HG02885 (cell line): ENCODE measurements around the gene MYH11.
"Not testable (repeated sequence)": the region's sequence is repeated elsewhere in the genome, so short reads cannot be mapped to it uniquely, and the experiment has no call there.

Experiments used
- ATAC-seq: cut with Tn5 transposase; IDR thresholded peaks from one replicate; pipeline ENCODE4 v1.9.1; 2021; ENCODE audit warnings: mild to moderate bottlenecking; ENCODE audit not compliant: unreplicated experiment, poor library complexity

MYH11 gene

DNA sequence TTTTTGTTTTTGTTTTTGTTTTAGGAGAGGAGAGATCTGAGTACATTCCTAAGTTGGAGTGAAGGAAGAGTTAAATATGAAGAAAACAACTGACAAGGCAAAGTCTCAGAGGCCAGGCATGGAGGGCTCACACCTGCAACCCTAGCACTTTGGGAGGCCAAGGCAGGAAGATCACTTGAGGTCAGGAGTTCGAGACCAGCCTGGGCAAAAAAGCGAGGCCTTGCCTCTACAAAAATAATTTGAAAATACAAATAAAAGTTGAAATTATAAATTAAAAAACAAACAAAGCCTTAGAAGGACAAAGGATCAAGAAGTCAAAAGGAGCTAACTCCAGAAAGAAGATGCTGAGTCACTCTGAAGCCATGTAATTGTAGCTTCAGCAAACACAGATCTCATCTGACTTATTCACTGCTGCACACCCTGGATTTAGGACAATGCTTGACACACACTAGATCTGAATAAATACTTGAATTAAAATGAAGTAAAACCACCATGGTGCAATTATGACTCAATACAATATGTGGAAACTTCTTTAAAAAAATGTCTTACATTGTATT lies 22.5 kb upstream of the MYH11 start:
- no peak for ATAC-seq

DNA sequence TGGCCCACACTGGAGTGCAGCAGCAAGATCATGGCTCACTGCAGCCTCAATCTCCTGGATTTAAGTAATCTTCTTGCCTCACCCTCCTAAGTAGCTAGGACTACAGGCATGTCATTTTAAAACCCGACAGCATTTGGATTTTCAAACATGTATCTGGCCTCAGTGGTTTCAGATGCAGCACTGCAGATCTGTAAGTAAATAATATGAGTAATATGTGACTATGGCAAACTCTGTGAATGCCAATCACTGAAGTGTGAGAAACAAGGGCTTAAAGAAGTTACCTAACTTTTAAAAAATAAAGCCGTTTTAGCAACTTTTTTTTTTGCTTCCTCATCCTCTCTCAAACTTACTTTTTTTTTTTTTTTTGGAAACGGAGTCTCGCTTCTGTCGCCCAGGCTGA lies 19.7 kb upstream of the MYH11 start:
- ATAC-seq = no peak

GRCh38 chr16:15874745-15875314 lies 18.0 kb upstream of the MYH11 start:
- no peak for ATAC-seq

GRCh38 chr16:15873737-15874136 lies 16.9 kb upstream of the MYH11 start:
- no peak for ATAC-seq

GRCh38 chr16:15873301-15873700 lies 16.5 kb upstream of the MYH11 start:
- ATAC-seq = no peak

DNA sequence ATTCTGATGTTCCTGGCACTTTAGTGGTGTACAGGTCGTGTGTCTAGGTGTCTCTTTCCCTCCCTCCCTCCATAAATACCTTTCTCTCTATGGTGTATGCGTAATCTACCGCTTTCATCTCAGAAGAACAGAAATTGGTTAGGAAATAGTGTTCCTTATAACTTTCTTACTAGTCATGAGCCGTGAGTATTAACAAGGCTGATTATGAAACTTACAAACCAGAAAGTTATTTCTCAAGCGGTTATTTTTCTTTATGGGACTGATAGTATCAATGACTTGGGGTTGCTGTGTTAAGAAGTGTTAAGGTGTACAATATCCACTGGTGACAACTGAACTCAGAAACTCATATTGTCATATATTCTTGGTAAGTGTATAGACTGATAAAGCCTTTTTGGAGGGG lies 13.2 kb upstream of the MYH11 start:
- no peak for ATAC-seq

- no peak for ATAC-seq
Measured at GRCh38 chr16:15866451-15866850, 9.6 kb upstream of the MYH11 start.

GRCh38 chr16:15865742-15866141 lies 8.9 kb upstream of the MYH11 start:
- no peak for ATAC-seq

DNA sequence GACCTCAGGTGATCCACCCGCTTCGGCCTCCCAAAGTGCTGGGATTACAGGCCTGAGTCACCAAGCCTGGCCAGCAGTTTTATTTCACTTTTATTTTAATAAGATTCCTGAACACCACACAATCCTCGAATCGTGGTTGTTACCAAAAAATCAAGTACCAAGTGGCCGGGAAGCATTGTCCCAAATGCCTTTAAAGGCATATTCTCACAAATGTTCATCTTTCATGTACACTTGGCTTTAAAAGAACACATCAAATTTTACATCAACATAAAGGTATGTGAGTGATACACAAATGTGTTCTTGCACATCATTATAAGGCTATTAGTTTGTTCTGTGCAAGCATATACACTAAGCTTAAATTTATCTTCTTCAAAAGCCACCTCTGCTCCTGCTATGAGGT lies 8.1 kb upstream of the MYH11 start:
- ATAC-seq = no peak

- ATAC-seq = no peak
Measured at GRCh38 chr16:15861996-15862395, 5.2 kb upstream of the MYH11 start.

DNA sequence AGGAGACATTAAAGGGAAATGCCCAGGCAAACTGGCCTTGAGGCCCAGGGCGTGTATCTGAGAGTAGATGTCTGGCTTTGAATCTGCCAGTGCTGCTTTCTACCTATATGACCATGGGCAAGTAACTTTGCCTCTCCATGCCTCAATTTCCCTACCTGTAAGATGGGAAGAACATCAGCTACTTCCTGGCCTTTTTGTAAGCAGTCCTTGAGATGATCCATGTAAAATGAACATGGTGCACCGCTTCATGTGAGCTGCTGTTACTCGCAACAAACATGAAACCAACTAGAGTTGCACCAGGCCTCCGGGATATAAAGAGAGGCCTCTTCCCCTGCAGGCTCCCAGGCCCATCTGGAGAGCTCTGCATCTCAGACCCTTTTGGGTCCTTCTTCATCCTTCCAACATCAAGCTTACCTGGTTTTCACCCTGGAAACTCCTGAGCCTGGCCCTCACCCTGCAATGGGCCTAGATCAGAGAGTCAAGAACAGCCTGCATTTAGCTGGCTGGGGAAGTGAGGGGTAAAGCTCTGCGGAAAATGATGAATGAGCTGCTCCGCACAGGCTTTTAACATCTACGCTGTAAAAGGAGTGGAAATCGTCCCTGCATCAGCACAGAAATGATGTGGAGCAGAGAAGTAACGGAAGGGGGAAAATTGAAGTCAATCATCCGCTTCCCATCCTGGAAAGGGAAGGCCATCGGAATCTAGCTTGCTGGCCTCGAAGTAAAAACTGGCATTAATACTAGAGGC lies 2.3 kb upstream of the MYH11 start:
- no peak for ATAC-seq

- ATAC-seq = no peak
Measured at GRCh38 chr16:15857724-15858560, 1.1 kb upstream of the MYH11 start.

DNA sequence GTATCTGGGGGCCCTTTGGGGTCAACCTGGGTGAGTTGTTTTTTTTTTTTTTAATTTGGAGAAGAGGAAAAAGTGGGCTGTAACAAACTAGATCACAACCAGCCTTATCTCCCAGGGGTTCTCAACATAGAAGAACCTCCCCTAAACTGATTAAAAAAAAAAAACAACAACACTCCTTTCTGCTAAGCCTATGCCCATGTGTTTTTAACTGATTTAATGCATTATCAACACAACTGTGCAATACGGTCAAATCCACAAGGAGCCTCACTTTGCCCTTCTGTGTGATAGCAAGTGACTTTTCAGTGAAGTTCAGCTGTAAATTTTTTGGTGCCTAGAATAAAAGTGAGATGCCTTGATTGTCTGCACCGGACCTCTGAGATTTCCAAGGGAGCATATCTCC lies 646 bp downstream of the MYH11 start:
- ATAC-seq = no peak

GRCh38 chr16:15855704-15856003 lies 1.2 kb downstream of the MYH11 start:
- ATAC-seq = peak; percentile 71

- ATAC-seq = no peak
Measured at GRCh38 chr16:15854906-15855703, 1.7 kb downstream of the MYH11 start.

DNA sequence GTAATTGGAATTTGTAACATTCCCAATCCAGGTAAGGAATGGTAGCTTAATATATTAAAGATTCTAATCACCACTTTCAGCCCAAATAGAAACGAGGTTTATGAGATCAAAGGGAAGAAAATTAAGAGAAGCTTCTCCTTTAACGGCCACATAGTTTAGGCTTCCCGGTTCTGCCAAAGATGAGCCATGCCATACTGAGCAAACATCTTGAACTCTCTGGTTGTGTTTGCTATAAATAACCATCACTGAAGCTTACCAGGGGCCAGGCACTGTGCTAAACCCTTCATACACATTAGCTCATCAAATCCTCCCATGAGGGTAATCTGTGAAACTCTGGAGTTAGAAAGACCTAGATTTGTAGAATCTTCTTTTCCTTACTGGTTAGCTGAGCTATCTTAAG lies 2.8 kb downstream of the MYH11 start:
- ATAC-seq = no peak

DNA sequence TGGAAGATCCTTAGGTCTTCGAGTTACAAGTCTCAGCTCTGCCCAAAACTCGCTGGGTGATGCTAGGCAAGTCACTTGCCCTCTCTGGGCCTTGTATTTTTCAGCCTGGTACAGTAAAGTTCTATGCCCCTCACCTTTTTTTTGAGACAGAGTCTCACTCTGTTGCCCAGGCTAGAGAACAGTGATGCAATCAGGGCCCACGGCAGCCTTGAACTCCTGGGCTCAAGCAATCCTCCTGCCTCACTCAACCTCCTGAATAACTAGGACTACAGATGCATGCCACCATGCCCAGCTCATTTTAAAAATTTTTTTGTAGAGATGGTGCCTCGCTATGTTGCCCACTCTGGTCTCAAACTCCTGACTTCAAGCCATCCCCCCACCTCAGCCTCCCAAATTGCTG lies 3.8 kb downstream of the MYH11 start:
- ATAC-seq = no peak

DNA sequence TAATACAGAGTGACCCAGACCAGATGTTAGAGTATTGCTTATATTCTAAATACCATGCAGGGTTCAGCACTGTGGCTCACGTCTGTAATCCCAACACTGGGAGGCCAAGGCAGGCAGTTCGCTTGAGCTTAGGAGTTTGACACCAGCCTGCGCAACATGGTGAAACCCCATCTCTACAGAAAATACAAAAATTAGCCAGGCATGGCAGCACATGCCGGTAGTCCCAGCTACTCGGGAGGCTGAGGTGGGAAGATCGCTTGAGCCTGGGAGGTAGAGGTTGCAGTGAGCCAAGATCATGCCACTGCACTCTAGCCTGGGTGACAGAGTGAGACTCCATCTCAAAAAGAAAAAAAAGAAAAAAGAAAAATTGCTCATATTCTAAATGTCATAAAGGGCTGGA lies 6.3 kb downstream of the MYH11 start:
- ATAC-seq = not testable (repeated sequence)

DNA sequence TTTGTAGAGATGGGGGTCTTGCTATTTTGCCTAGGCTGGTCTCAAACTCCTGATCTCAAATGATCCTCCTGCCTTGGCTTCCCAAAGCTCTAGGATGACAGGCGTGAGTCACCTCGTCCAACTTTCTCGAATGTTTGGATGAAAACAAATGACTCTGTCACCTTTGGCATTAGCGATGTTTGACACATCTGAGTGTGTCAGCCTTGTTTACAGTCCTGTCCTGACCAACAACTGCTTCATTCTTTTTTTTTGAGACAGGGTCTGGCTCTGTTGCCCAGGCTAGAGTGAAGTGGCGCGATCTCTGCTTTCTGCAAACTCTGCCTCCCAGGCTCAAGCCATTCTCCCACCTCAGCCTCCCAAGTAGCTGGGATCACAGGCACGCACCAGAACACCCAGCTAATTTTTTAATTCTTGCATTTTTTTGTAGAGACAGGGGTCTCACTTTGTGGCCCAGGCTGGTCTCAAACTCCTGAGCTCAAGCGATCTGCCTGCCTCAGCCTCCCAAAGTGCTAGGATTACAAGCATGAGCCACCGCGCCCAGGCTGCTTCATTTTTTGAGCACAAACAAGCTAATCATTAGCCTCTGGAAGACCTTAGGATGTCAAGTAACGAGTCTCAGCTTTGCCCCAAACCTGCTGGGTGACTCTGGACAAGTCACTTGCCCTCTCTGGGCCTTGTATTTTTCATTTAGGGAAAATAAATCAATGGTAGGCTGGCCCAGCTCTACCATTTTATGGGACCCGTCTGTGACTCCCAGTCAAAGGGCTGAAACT lies 7.4 kb downstream of the MYH11 start:
- ATAC-seq = no peak
